Measurements from ENCODE around the gene IRF2BP1. TPM values are rescaled to one million over a fixed set of nuclear protein-coding genes. Genes with fewer than 3 reads are reported as not detected.
"Not testable (repeated sequence)": the region's sequence is repeated elsewhere in the genome, so short reads cannot be mapped to it uniquely, and the experiment has no call there.

IRF2BP1 gene
- total RNA-seq, 2 experiments from 2014 or later = 16.9 to 17.6 TPM

- ChIA-PET POLR2A (no interaction called here), CTCF (interaction anchor here (1.1 kb wide), 1 partner anchor 10 kb away, joined by 3 read pairs; the partner anchor contains the start of gene IRF2BP1)
- Mint-ChIP-seq H3K4me3 (no peak overlapping the region), H3K9me3 (no peaks in the 10 kb centered on the region), H3K4me1 (peaks cover 26% of the 10 kb centered on the region), H3K27ac (no peak overlapping the region), H3K27me3 (peaks cover 25% of the 10 kb centered on the region), H3K36me3 (ENCODE audit: low read depth) (no peaks in the 10 kb centered on the region)
- no peak for DNase-seq
Measured at GRCh38 chr19:45876411-45877197, 9.3 kb downstream of the IRF2BP1 start.

GRCh38 chr19:45876161-45876410 lies 9.9 kb downstream of the IRF2BP1 start:
- peaks cover 21% of the 10 kb centered on the region for H3K4me1 Mint-ChIP-seq
- CTCF ChIA-PET = interaction anchor here (1.1 kb wide), 1 partner anchor 10 kb away, joined by 3 read pairs; the partner anchor contains the start of gene IRF2BP1

GRCh38 chr19:45874620-45874966 lies 11.3 kb downstream of the IRF2BP1 start:
- DNase-seq = no peak
- H3K27me3 Mint-ChIP-seq = peaks cover 25% of the 10 kb centered on the region
- H3K27ac Mint-ChIP-seq = no peak overlapping the region
- peaks cover 20% of the 10 kb centered on the region for H3K4me1 Mint-ChIP-seq
- no peaks in the 10 kb centered on the region for H3K9me3 Mint-ChIP-seq
- no peak overlapping the region for H3K4me3 Mint-ChIP-seq
- ChIA-PET POLR2A (no interaction called here), CTCF (no interaction called here)
- no peaks in the 10 kb centered on the region for H3K36me3 Mint-ChIP-seq (ENCODE audit: low read depth)

More at GRCh38 chr19:45876161-45876410, 9.9 kb downstream of the IRF2BP1 start:
- H3K9me3 Mint-ChIP-seq = no peaks in the 10 kb centered on the region
- DNase-seq = no peak
- peaks cover 25% of the 10 kb centered on the region for H3K27me3 Mint-ChIP-seq
- H3K36me3 Mint-ChIP-seq (ENCODE audit: low read depth) = no peaks in the 10 kb centered on the region
- POLR2A ChIA-PET = no interaction called here
- no peak overlapping the region for H3K4me3 Mint-ChIP-seq
- H3K27ac Mint-ChIP-seq = no peak overlapping the region

GRCh38 chr19:45873219-45873772 lies 12.6 kb downstream of the IRF2BP1 start:
- CTCF ChIA-PET = interaction anchor here (1.2 kb wide), 1 partner anchor 12 kb away, joined by 3 read pairs; the partner anchor contains the start of gene IRF2BP1
- peaks cover 16% of the 10 kb centered on the region for H3K4me1 Mint-ChIP-seq
- H3K36me3 Mint-ChIP-seq (ENCODE audit: low read depth) = no peaks in the 10 kb centered on the region
- H3K27me3 Mint-ChIP-seq = peaks cover 23% of the 10 kb centered on the region
- no peaks in the 10 kb centered on the region for H3K9me3 Mint-ChIP-seq
- POLR2A ChIA-PET = no interaction called here
- DNase-seq = no peak
- H3K4me3 Mint-ChIP-seq = no peak overlapping the region
- H3K27ac Mint-ChIP-seq = no peak overlapping the region

GRCh38 chr19:45872095-45872919 lies 13.6 kb downstream of the IRF2BP1 start:
- CTCF ChIA-PET = interaction anchor here (1.2 kb wide), 1 partner anchor 13 kb away, joined by 3 read pairs; the partner anchor contains the start of gene IRF2BP1
- H3K36me3 Mint-ChIP-seq (ENCODE audit: low read depth) = no peaks in the 10 kb centered on the region
- peaks cover 19% of the 10 kb centered on the region for H3K27me3 Mint-ChIP-seq
- H3K4me1 Mint-ChIP-seq = peaks cover 9% of the 10 kb centered on the region
- no peak for DNase-seq
- no peaks in the 10 kb centered on the region for H3K9me3 Mint-ChIP-seq
- no peak overlapping the region for H3K4me3 Mint-ChIP-seq
- H3K27ac Mint-ChIP-seq = no peak overlapping the region
- POLR2A ChIA-PET = no interaction called here

- H3K4me3 Mint-ChIP-seq = no peak overlapping the region
- H3K27me3 Mint-ChIP-seq = peaks cover 15% of the 10 kb centered on the region
- no peak overlapping the region for H3K27ac Mint-ChIP-seq
- DNase-seq = no peak
- no peaks in the 10 kb centered on the region for H3K9me3 Mint-ChIP-seq
- CTCF ChIA-PET = interaction anchor here (3.3 kb wide), 1 partner anchor 12 kb away, joined by 14 read pairs; no protein-coding TSS in a partner anchor
- H3K4me1 Mint-ChIP-seq = no peaks in the 10 kb centered on the region
- POLR2A ChIA-PET = no interaction called here
- H3K36me3 Mint-ChIP-seq (ENCODE audit: low read depth) = no peaks in the 10 kb centered on the region
Measured at GRCh38 chr19:45870798-45871197, 15.1 kb downstream of the IRF2BP1 start.

- H3K27ac Mint-ChIP-seq; DNase-seq; POLR2A ChIA-PET; H3K9me3 Mint-ChIP-seq; H3K36me3 Mint-ChIP-seq (ENCODE audit: low read depth); H3K4me3 Mint-ChIP-seq; CTCF ChIA-PET: not testable (repeated sequence)
- peaks cover 20% of the 10 kb centered on the region for H3K4me1 Mint-ChIP-seq
- H3K27me3 Mint-ChIP-seq = peaks cover 29% of the 10 kb centered on the region
Measured at GRCh38 chr19:45867241-45867640, 18.7 kb downstream of the IRF2BP1 start.

- Mint-ChIP-seq H3K4me1 (peaks cover 26% of the 10 kb centered on the region), H3K4me3 (no peak overlapping the region), H3K9me3 (no peaks in the 10 kb centered on the region), H3K27ac (no peak overlapping the region), H3K27me3 (peaks cover 29% of the 10 kb centered on the region), H3K36me3 (ENCODE audit: low read depth) (peaks cover 6% of the 10 kb centered on the region)
- DNase-seq = no peak
- POLR2A ChIA-PET = no interaction called here
- CTCF ChIA-PET = interaction anchor here (0.5 to 0.9 kb wide), 2 partner anchors 97 to 974 kb away, joined by 3 to 4 read pairs; no protein-coding TSS in a partner anchor
Measured at GRCh38 chr19:45866400-45867176, 19.4 kb downstream of the IRF2BP1 start.

DNA sequence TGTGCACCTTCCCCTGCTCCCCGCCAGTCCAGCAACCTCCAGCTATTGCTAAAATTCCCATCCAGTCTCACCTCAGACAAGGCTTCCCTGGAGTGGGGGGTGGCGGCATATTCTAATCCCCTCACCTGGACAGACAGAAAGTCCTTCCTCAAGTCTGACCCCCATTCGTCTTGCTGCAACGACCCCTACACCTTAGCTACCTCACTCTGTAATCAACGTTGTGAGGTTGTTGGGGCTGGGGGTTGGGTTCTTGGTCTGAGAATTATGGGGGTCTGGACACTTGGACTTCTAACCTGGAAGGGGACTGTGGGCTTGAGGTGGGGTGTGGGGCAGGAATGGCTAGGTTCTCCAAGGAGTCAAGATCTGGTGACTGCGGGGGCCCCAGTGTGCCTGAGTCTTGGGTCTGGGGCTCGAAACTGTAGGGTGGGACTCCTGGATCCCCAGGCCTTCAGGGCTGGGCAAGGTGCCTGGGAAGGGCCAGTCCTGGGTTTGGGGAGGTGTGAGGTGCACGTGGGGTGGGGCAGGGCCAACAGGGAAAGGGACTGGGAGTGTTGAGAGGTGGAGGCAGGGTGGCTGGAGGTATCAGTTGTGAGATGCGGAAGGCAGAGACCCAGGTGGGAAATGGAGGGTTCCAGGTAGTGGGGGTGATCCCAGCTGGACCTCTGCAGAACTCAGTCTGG lies 20.5 kb downstream of the IRF2BP1 start:
- Mint-ChIP-seq H3K27me3 (peaks cover 29% of the 10 kb centered on the region), H3K4me3 (no peak overlapping the region), H3K9me3 (no peaks in the 10 kb centered on the region), H3K27ac (no peak overlapping the region), H3K4me1 (peaks cover 32% of the 10 kb centered on the region), H3K36me3 (ENCODE audit: low read depth) (peaks cover 9% of the 10 kb centered on the region)
- ChIA-PET POLR2A (interaction anchor here (3.0 kb wide), 1 partner anchor 17 kb away, joined by 16 read pairs; no protein-coding TSS in a partner anchor), CTCF (interaction anchor here (0.9 to 3.0 kb wide), 2 partner anchors 96 kb away, joined by 4 to 30 read pairs; partner anchors contain the start of gene SIX5)
- no peak for DNase-seq

GRCh38 chr19:45864629-45865082 lies 21.3 kb downstream of the IRF2BP1 start:
- ChIA-PET CTCF (interaction anchor here (1.4 to 3.0 kb wide), 5 partner anchors 15 to 172 kb away, joined by 3 to 30 read pairs (median 11); partner anchors contain the start of genes MYPOP, QPCTL and SIX5), POLR2A (interaction anchor here (3.0 kb wide), 1 partner anchor 18 kb away, joined by 16 read pairs; no protein-coding TSS in a partner anchor)
- no peak for DNase-seq
- Mint-ChIP-seq H3K27ac (no peak overlapping the region), H3K4me1 (peaks cover 32% of the 10 kb centered on the region), H3K27me3 (peaks cover 29% of the 10 kb centered on the region), H3K36me3 (ENCODE audit: low read depth) (peaks cover 9% of the 10 kb centered on the region), H3K4me3 (peak overlapping the region; percentile 43), H3K9me3 (no peaks in the 10 kb centered on the region)

GRCh38 chr19:45863840-45864628 lies 21.9 kb downstream of the IRF2BP1 start, which contains the start of gene FOXA3:
FOXA3 (plus strand) TSS chr19:45864326; CDS start chr19:45864457, 131 bp downstream.
- DNase-seq = peak; percentile 69
- peaks cover 29% of the 10 kb centered on the region for H3K27me3 Mint-ChIP-seq
- H3K4me1 Mint-ChIP-seq = peaks cover 32% of the 10 kb centered on the region
- peak within 1 kb of the TSS; percentile 92 for H3K4me3 Mint-ChIP-seq
- H3K36me3 Mint-ChIP-seq (ENCODE audit: low read depth) = peaks cover 15% of the 10 kb centered on the region
- CTCF ChIA-PET = interaction anchor here (0.5 to 3.0 kb wide), 15 partner anchors 16 to 532 kb away, joined by 3 to 30 read pairs (median 5); partner anchors contain the start of genes FBXO46, IRF2BP1, MYPOP and QPCTL
- peak within 1 kb of the TSS; percentile 96 for H3K27ac Mint-ChIP-seq
- POLR2A ChIA-PET = interaction anchor here (0.6 to 3.0 kb wide), 13 partner anchors 18 to 737 kb away, joined by 3 to 16 read pairs (median 4); partner anchors contain the start of genes CALM3, CCDC61, DMWD and FBXO46
- no peaks in the 10 kb centered on the region for H3K9me3 Mint-ChIP-seq
